ENCODE data around the gene ZNF341. TPM values are rescaled to one million over a fixed set of nuclear protein-coding genes. Genes with fewer than 3 reads are reported as not detected.

ZNF341 gene
- total and polyA plus RNA-seq, 2 of the 8 experiments (the other 6 are each of a cell fraction or from before 2014, with no cell fraction given), result 5.8 to 6.4 TPM

DNA sequence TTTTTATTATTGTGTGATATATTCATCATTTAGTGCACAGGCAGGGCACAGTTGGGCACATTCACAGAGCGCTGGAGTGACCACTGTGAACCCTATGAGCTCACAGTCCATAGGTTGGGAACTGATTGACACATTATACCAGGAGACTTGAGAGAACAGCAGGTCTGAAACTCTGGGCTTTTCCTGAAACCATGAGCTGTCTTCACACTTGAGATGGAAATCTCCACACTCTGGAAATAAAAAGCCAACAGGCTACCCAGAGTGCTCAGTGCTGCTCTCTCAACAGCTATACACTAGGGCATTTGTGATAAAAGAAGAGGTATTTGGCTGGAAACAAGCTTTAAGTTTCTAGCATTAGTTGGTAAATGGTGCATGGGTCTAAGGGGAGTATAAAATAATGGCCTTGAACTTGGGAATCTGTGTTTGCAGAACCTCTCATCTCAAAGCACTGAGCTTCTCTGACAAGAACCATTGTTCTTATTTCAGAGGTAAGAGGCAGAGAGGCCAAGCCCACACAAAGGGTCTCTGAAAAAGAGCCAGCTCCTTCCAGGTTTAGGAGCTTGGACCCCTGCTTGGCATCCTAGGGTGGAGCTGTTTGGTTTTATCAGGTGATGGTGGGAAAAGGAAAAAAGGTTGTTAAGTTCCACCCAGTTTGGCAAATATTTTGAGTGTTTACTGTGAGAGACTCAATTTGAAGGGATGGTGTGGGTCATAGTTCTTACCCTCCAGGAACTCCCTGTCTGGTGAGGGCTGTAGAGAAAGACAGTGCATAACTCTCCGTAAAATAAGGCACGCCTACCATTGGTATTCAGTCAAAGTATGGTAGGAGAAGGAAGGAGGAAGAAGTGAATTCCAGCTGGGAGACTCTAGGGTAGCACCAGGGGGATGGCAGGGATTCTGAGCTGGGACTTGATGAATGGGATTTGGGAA lies 93.8 kb downstream of the ZNF341 start:
- peaks cover 0 to 10% (median 2%) of the 10 kb centered on the region in 4 experiments; a peak in 2 of 7 replicates for H3K4me1 ChIP-seq (replicated peaks in 1 of 4; ENCODE audit: control insufficient read depth in 3 of 4, insufficient read depth in 4 of 4, low read length in 3 of 4)
- no peaks in the 10 kb centered on the region for H3K36me3 ChIP-seq (ENCODE audit: control insufficient read depth in 2 of 4, insufficient read depth in 4 of 4, low read length in 3 of 4)
- no peak overlapping the region for H2BK12ac ChIP-seq (ENCODE audit: low read depth, low read length)
- H3K79me2 ChIP-seq (ENCODE audit: control insufficient read depth in 1 of 2, insufficient read depth in 2 of 2, low read length in 2 of 2), result peaks cover 3 to 75% of the 10 kb centered on the region in 2 experiments; a peak in 2 of 4 replicates
- H2AK5ac ChIP-seq (ENCODE audit: low read depth, low read length), result no peak overlapping the region
- TF ChIP-seq TAF7 (optimal IDR thresholded peaks at IDR 0.05; ENCODE audit: borderline replicate concordance, low read depth, low read length), result no peak
- no peak for TF ChIP-seq CHD2 (IDR thresholded peaks at IDR 0.05; ENCODE audit: low read length)
- TF ChIP-seq CEBPB (IDR thresholded peaks at IDR 0.05; ENCODE audit: low read depth, low read length), result no peak
- no peak for TF ChIP-seq JUN (IDR thresholded peaks at IDR 0.05; ENCODE audit: low read depth, low read length)
- no peak for TF ChIP-seq POLR2AphosphoS5 (IDR thresholded peaks at IDR 0.05; ENCODE audit: low read depth, low read length)
- no peak for TF ChIP-seq NRF1 (IDR thresholded peaks at IDR 0.05; ENCODE audit: low read depth, low read length)
- TF ChIP-seq SIRT6 (IDR thresholded peaks at IDR 0.05; ENCODE audit: low read length), result no peak
- no peak overlapping the region for H3K23ac ChIP-seq (ENCODE audit: insufficient read length)
- H3K4me3 ChIP-seq (ENCODE audit: extremely low read depth in 1 of 4, insufficient read depth in 2 of 4, low read depth in 3 of 4, low read length in 4 of 4), result no peak overlapping the region
- no peaks in the 10 kb centered on the region for H3K27me3 ChIP-seq (replicated peaks in 1 of 4; ENCODE audit: control insufficient read depth in 3 of 4, extremely low read depth in 1 of 4, insufficient read depth in 3 of 4, low read length in 3 of 4)
- no peak for DNase-seq (ENCODE audit: low read depth in 1 of 2, low spot score in 2 of 2)
- H3K27ac ChIP-seq (ENCODE audit: low read depth, low read length), result 0 out of 2 replicates have a peak overlapping the region, but pooled peaks have one; percentile 43
- ChIA-PET POLR2A (ENCODE audit: partially characterized antibody) (interaction anchor here (0.8 to 3.2 kb wide), 8 partner anchors 8 to 286 kb away, joined by 3 to 21 read pairs (median 3); partner anchors contain the start of genes CHMP4B and EIF2S2), CTCF (ENCODE audit: partially characterized antibody) (interaction anchor here (0.9 to 2.4 kb wide), 8 partner anchors 7 to 124 kb away, joined by 3 to 19 read pairs (median 4); no protein-coding TSS in a partner anchor)
- H2BK15ac ChIP-seq (ENCODE audit: low read length), result no peak overlapping the region
- peak overlapping the region; percentile 34 to 44; a peak in 3 of 4 replicates for H3K4me2 ChIP-seq (ENCODE audit: insufficient read depth in 1 of 2, low read depth in 2 of 2, low read length in 2 of 2)
- no peaks in the 10 kb centered on the region for H3K23me2 ChIP-seq (ENCODE audit: low read depth, low read length)
- H3K9ac ChIP-seq (replicated peaks in 1 of 4; ENCODE audit: extremely low read depth in 1 of 4, low read depth in 3 of 4, low read length in 3 of 4), result no peak overlapping the region
- no peak overlapping the region for H2BK5ac ChIP-seq (ENCODE audit: low read depth, low read length)
- H3K14ac ChIP-seq (ENCODE audit: insufficient read length), result no peak overlapping the region
- H2AFZ ChIP-seq (ENCODE audit: low read length), result no peak overlapping the region
- no peak overlapping the region for H4K91ac ChIP-seq (replicated peaks; ENCODE audit: insufficient read length, low read length)
- H3K79me1 ChIP-seq (ENCODE audit: low read depth, low read length), result peaks cover 32% of the 10 kb centered on the region
- H3K4ac ChIP-seq (replicated peaks; ENCODE audit: insufficient read length, low read depth, low read length), result no peak overlapping the region
- no peaks in the 10 kb centered on the region for H3K9me3 ChIP-seq (ENCODE audit: insufficient read depth in 2 of 2, low read depth in 1 of 2, low read length in 1 of 2)
- H3K56ac ChIP-seq (replicated peaks; ENCODE audit: insufficient read length, low read depth, low read length), result no peak overlapping the region
- H4K5ac ChIP-seq (ENCODE audit: insufficient read length, low read depth, low read length), result no peak overlapping the region
- H2BK120ac ChIP-seq (replicated peaks; ENCODE audit: low read depth, low read length), result no peak overlapping the region
- H4K20me1 ChIP-seq (replicated peaks in 1 of 2; ENCODE audit: control insufficient read depth in 1 of 2, insufficient read depth in 2 of 2, low read length in 2 of 2), result peaks cover 0 to 29% of the 10 kb centered on the region in 2 experiments
- WGBS, 2 experiments (ENCODE audit: extremely low coverage in 1 of 2, insufficient coverage in 1 of 2, insufficient read length in 1 of 2, insufficient replicate concordance in 2 of 2, low coverage in 1 of 2, low lambda C conversion rate in 2 of 2, missing lambda C conversion rate in 1 of 2), result 92% methylated on average over 3 of the region's 3 CpGs; no CpG with 5 or more reads in 1 of the 2 experiments
- H2BK20ac ChIP-seq (ENCODE audit: low read length), result no peak overlapping the region
- no peak overlapping the region for H4K8ac ChIP-seq (ENCODE audit: extremely low read depth, insufficient read depth, low read length)
- H3K18ac ChIP-seq (ENCODE audit: extremely low read depth, low read length), result 0 out of 2 replicates have a peak overlapping the region, but pooled peaks have one; percentile 43
- FAIRE-seq, result no peak

Data from H1 (cell line).